Colon (tissue), 2 donors: ENCODE results near the gene MLPH.

Experiments
- FAIRE-seq: peaks from 2 replicates; lab custom pipeline; 2012; peaks lifted over from hg19 to GRCh38; lab: Jason Lieb, UNC
- donor health status: control.
- donor health status: control.

MLPH gene

DNA sequence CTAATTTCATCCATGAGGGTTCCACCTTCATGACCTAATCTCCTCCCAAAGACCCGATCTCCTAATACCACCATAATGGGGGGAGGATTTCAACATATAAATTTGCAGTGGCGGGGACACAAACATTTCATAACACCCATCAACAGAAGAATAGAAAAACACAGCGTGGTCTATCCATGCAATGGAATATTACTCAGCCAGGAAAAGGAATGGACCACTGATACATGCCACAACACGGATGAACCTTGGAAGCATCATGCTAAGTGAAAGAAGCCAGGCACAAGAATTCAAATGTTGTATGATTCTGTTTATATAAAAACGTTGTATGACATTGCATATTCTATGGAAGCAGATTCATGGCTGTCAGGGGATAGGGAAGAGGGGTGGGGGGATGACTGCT is 82.0 kb downstream of the MLPH start:
- no peak for FAIRE-seq

GRCh38 chr2:237569896-237570295 is 82.8 kb downstream of the MLPH start:
- no peak for FAIRE-seq

- no peak for FAIRE-seq
Observed at GRCh38 chr2:237570776-237571335, 83.8 kb downstream of the MLPH start.

- FAIRE-seq: no peak
Observed at GRCh38 chr2:237571551-237571950, 84.5 kb downstream of the MLPH start.

DNA sequence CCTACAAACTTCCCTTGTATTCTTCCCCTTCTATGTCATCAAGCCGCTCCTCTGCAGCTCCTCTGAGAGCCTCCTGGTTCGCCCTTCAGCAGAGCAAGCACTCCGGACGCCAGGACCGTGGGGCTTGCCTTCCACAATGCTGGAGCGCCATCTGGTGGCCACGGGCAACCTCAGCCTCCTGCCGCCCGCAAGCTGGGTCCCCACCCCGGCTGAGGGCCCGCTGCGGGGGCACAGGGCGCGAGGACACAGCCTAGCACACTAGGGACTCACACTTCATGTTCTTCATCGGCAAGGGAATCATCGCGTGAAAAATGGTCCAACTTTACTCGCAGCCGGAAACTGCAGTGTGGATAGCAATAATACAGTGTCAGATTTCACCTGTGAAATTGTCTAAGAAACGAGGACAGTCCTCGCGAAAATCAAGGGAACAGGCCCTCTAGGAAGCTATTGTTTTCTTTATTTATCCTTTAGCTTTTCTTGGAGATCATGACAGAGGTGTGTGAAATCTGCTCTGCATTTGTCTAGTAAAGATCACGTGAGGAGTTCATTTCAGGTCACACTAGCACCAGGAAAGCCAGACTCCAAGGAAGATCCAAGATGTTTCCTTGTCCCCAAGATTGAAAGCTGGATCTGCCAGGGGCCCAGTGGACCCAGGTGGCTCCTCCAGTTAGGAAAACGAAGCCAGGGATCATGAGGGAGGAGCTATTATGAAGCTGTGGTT is 85.1 kb downstream of the MLPH start:
- no peak for FAIRE-seq

GRCh38 chr2:237572742-237573101 is 85.7 kb downstream of the MLPH start:
- no peak for FAIRE-seq

DNA sequence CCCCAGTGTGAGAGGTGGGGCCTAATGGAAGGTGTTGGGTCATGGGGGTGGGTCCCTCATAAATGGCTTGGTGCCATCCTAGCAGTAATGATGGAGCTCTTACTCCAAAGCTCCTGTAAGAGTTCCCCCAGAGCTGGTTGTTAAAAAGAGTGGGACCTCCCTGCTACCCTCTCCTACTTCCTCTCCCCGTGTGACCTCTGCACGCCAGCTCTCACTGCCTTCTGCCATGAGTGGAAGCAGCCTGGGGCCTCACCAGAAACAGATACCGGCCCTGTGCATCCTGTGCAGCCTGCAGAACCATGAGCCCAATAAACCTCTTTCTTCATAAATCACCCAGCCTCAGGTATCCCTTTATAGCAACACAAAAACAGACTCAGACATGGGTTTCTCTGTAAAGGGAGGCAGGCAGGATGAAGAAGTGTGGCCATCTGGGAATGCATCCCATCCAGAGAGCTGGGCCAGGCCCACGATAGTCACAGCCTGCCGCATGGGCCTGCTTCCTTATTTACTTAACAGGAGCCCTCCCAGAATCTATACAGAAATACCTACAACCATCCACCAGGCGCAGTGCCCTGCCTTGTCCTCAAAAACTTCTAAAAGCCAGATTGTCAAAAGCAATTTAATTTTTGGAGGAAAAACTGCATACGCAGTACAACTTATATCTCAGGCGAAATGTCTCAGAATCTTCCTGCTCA is 86.8 kb downstream of the MLPH start:
- no peak for FAIRE-seq

DNA sequence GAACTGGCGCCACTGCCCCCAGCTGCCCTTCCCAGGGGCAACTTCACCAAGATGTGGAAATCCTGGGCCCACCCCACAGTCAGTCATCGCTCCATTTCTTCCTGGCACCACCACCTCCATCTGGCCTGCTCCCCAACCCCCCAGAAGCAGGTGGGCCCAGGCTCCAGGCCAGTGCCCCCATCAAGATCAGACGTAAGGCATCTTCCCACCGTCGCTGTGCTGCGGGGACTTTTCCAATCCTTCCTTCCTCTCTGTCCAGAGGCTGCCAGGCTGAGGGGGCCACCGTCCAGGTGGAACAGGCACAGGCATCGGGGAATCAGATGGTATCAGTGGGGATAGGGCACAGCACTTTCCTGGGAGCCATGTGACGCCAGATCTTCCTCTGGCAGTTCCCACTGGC is 87.4 kb downstream of the MLPH start:
- no peak for FAIRE-seq

GRCh38 chr2:237574894-237575868 is 88.1 kb downstream of the MLPH start:
- FAIRE-seq: no peak

- no peak for FAIRE-seq
Observed at GRCh38 chr2:237575869-237576862, 89.1 kb downstream of the MLPH start.

DNA sequence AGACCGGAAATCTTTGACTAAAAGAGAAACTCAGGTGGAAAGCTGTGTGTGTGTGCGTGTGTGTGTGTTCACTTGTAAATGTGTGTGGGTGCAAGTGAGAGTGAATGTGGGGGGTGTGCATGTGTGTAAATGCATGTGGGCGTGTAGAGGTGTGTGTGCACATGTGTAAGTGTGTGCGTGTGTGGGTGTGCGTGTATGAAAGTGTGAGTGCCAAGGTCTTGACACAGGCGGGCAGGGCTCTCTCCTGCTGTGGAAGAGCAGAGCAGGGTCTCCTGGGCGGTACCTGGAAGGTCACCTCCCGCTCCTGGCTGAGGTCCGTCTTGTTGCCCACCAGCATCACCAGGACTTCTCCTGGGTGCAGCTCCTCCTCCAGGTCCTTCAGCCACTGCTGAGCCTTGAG is 89.9 kb downstream of the MLPH start:
- no peak for FAIRE-seq

GRCh38 chr2:237577458-237577857 is 90.4 kb downstream of the MLPH start:
- FAIRE-seq: no peak

DNA sequence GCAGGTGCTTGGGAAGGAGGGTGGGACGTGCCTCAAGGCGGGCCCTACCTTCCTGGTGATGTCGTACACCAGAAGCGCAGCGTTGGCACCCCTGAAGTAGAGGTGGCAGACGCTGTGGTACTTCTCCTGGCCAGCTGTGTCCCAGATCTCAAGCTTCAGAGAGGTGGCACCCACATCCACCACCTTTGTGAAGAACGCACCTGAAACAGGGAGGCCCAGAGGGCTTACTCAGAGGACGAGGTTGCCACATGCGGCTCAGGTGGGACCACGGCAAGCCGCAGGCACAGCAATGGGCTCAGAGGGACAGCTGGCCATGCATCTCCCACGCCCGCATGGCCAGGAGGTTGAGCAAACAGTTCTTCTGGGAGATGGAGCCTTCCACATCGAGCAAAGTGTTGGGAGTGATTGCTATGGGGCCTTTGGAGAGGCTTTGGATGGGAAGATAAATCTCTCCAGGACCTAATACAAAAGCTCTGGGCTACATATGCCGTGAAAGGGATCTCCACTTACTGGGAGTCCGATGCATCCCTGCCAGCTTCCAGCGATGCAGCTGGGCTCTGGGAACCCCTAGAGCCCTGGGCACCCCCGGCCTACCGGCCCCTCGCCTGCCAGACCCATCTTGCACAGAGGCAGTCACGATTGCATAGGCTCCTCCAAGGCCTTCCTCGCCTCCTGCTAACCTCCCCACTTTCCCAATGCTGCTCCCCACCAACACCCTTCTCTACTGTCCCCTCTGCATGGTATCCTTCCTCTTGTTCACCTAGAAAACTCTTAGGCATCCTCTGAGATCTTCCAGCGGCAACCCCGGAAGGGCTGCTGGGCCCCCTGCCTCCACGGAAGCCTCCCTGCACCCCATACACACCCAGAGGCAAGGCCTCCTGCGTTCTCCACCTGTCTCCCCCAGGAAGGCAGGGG is 91.2 kb downstream of the MLPH start:
- no peak for FAIRE-seq

GRCh38 chr2:237581326-237581725 is 94.3 kb downstream of the MLPH start:
- FAIRE-seq: no peak

GRCh38 chr2:237581751-237582746 is 95.0 kb downstream of the MLPH start:
- FAIRE-seq: no peak

GRCh38 chr2:237583385-237584295 is 96.6 kb downstream of the MLPH start:
- no peak for FAIRE-seq

DNA sequence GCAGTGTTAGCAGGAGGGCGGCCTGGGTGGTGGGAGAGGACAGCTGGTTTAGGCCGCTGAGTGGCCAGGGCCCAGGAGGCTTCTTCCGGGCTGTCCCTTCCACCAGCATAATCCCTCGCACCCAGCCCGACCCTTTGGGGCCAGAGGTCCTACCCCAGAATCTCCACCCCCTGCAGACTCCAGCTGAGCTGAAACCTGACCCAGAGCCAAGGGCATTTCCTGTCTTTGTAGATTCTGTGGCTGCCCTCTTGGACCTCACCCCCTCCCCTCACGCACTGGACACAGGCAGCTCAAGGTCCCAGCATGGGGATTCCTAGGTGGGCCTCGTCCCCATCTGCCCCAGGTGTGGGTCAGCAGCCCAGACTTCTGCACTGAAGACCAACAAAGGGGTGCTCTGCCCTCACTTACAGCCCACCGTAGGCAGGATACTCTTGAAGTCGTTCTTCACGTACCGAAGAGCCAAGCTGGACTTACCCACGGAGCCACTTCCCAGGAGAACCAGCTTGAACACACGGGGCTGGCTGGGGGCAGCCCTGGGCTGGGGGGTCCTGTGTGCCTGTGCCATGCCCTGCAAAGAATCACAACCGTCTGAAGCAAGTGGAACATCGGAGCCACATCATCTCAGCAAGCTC is 98.7 kb downstream of the MLPH start:
- no peak for FAIRE-seq
